NCI-H446 (cell line): ENCODE data around the gene PRMT7.

ENCODE experiments used
- DNase-seq, 2 experiments: peaks; one replicate each; lab custom pipeline; 2025; lab: John Stamatoyannopoulos, UW

The PRMT7 gene

DNA sequence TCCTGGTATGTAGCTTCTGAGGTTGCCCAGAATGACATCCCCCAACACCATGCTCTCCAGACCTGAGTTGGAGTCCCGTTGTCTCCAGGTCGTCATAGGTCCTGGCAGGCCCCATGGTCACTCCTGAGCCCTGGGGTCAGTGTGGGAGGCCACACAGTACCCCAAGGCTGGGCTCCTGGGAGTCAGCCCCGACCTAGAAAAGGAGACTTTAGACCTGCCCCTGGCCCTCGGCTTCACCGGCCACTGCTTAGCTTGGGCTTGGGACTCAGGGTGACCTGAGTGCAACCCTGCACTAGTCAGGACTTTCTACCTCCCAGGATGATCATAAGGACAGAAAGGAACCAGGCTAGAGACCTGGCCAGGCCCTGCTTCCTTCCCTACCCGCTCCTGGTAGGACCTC lies 65.8 kb downstream of the PRMT7 start:
- DNase-seq, result no peak

DNA sequence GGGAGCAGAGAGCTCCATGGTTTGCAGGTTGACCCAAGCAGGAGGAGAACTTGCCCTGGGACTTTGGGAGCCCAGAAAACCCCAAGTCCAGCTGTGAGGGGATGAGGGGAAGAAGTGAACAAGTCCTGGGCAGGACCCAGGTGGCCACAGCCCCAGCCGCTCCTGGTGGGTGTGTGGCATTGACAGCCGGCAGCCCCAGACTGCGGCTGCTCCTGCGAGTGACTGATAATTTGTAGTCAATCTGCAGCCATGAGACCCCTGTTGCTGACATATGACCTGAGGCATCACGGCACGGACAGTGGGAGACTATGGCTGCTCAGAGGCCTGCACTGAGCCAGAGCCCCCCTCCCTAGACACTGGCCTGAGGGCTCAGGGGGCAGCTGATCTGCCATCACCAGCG lies 66.4 kb downstream of the PRMT7 start:
- DNase-seq, result no peak

DNA sequence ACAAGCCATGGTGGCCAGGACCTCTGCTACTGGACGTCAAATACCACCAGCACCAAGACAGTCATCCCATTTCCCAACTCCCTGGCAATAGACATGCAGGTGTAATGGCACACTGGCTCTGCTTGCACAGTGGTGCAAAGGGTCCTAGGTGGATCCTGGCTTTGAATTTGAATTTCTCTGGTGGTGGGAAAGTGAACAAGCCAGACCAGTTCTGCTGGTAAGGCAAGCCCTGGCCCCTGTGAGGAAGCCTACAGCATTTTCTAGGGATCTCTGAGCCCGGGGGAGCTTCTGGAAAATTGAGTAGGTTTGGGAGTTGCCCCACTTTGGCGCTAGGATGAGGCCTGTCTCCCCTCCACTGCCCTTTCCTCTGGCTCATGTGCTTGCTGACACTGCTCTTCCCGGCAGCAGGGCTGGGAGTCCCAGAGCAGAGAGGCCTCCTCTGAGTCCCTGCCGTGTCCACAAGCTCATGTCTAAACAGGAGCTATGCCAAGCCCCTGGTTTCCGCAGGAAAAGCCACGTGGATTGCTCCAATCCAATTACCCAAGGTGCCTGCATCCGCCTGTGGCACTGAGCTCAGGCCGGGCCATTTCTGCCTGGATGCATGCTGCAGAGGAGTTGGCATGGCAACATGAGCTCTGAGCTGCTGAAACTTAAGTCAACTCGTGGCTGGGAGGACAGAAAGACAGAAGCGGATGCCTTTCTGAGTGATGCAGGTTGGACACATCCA lies 67.0 kb downstream of the PRMT7 start:
- DNase-seq, result no peak

DNA sequence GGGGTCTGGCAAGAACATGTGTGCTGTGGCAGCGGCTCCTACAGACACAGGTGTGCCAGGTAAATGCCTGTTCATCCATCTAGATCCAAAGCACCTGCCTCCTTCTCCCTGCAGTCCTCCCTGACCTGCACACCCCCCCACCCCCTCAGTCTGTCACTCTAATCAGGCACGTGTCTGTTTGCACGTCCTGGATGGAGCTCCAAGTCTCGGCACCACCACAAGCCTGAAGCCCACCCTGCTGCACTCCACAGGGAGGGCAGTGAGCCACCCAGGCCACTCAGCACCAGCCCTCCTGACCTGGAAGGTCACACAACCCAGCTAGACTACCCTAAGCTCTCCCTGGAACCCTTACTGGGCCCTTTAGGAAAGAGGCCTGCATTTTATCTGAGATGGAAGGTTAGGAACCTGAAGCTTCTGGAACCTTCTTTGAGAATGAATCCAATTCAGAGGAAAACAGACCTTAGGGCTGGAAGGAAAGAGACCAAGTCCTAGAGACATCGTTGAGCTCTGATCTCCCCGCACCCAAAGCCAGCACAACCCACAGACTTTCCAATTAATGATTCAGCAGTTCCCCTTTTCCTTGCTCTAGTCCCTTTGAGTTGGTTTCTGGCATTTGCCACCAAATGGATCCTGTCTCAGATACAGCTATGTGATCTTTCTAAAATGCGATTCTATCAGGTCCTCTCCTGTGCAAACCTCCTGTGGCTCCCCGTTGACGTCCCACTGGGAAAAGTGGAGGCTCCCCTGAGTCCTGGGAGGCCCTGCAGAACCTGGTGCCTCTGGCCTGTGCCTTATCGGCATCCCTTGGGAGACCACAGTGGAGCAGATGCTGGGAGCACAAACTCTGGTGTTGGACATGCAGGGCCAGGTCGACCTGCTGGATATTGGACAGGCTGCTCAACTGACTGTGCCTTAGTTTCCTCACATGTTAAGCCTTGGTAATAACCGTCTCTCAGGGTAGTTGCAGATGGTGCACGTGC lies 67.9 kb downstream of the PRMT7 start:
- no peak for DNase-seq

DNA sequence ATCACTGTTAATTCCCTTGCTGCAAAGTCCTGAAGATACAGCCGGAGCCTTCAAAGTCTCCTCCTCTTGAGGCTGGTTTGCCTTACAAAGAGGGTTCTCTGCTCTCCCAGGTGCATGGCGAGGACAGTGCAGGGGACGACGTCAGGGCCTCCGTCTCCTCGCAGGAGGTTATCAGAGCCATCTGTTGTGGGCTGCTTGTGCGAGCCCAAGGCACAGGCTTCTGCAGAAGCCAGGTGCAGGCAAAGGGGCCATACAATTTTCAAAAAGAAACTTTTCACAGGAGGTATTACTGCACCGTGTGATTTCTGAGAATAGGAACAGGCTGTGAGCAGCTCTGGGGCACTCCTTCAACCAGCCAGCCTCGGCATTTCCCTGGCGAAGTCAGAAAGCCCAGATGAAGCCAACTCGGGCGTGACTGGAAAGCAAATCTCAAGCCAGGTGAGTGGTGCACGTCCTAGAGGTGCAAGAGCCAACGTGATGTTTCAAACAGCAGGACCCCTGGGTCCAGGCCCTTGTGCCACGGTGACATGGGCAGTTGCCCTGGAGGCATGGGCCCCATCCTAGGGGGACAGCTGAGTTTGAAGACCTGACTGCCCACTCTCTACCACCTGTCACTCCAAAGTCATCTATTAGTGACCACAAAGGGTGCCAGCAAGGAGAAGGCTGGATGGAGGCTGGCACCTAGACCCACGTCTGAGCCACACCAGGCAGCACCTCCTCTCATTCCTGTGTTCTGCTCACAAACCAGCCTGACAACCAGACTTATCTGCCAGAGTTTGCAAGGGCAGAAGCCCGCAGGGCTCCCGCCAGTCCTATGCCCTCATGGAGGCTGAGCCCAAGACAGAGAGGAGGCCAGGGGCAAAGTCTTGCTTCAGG lies 68.9 kb downstream of the PRMT7 start:
- no peak for DNase-seq

DNA sequence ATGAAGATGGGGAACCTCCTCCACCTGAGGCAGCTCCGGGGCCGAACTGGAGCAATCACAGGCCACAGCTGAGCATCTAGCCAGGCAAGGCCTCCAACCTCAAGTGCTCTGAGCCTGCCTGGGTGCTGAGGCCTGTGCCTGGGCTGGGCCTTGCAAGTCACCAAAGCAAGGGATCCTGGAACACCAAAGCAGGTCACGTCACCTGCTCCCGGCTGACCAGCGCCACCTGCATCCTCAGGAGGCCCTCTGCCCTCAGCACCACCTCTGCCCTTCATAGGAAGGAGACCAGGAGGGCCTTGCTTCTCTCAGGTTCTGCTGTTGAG lies 69.5 kb downstream of the PRMT7 start:
- no peak for DNase-seq

DNA sequence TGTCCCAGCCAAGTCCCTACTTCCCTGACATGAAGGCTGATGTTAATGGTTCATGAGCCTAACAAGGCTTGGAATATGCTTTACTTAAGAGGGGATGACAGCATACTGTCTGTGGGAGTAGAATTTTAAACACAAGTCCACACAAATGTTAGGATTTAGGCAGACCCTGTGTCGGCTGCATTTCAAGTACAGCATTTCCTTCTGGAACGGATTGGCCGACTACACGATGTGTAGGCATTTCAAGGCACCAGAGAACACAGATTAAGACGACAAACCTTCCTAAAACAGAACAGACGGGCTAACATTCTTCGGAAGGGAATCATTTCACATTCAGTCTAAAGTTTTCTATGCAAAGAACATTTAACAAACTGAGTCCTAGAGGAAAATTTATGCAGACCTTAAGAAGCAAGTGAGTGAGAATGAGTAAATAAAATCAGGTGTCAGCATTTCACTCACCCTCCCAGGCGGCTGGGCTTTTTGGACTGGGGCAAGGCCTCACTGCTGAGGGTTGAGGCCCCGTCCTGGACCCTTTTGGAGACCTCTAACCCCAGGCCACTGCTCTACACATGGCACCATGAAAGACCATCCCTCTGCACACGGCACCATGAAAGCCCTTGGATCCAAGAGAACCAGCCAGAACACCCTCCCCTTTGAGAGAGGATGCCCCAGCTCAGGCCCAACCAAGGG lies 70.0 kb downstream of the PRMT7 start:
- DNase-seq, result no peak

DNA sequence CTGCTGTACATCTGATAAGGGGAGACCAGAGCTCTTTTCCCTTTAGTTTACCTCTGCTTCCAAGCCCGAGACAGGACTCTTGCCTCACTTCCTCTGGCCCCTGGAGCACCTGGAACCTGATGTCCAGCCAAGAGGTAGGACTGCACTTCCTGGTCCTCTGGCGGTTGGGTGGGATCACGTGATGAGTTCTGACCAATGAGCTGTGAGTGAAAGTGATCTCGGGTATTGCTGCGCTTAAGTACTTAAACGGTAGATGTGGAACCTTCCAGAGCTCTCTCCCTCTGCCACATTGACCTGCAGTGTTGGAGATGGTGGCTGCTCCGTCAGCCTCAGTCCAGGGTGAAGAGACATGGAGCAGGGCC lies 70.5 kb downstream of the PRMT7 start:
- no peak for DNase-seq

DNA sequence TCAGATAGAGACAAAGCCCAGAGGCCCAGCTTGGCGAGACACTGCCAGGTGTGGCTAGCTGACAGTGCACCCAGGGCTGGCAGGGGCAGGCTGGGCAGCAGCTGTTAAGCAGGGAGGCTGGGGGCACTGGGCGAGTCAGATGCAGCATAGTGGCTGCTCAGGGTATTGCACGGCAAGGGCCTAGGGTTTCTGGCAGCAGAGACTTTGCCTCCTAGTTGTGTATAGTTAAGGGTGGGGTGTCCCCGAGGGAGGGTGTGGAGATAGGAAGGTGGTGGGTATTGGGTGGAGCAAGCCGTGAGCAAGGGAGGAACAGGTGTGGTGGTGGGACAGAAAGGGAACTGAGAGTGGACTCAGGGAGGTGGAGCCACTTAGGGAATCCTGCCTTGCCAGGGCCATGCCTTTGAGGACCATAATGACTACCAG lies 71.5 kb downstream of the PRMT7 start:
- DNase-seq, result no peak

DNA sequence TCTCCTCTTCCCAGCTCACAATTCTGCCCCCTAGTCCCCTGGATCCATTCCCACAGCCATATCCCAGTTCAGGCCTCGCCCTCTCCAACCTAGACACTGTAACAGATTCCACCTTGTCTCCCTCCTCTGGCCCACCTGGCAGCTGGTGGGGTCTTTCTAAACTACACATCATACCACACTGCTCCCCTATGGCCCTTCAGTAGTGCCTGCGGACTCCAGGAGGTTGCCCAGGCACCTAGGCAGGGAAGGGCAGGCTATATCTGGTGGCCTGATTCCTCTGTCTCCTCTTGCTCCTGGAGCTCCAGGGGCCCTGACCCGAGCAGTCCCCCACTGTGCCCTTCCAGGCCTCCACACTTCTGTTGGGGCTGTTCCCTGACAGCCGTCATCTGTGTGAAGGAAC lies 73.0 kb downstream of the PRMT7 start:
- DNase-seq, result no peak

DNA sequence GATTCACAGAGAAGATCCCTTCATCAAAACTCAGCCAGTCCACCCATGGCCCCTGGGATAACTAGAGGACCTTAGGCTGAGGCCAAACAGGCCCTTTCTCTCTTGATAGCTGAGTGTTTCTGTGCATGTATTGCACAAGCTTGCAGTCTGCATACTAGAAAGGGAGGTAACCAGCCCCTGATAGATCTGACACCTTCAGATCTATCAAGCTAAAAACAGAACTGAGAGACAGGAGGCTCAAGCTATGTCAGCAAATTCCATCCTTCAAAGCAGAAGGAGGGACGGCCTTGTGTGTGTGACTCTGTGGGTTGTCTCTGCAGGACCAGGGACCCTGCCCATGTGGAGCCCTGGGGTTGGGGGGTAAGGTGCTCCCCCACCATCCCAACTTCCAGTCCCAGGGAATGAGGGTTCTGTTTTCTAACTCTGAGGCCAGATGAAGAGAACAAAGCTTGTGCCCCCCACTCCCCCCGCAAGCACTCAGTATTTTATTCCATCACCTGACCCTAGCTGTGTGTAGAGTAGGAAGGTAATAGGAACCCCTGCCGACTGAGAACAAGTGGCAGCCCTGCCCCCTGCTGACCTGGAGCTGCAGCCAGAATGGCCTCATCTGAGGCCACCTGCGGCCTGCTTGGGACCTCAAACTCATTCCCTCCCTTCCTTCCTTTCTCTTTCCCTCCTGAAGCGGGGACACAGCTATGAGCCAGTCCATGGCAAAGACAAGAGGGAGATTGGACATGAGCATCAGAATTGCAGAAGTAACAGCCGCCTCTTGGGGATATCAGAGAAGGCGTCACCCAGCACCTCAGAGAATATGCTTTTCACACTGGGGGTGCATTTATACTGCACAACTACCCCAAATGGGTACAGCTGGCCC lies 73.7 kb downstream of the PRMT7 start:
- no peak for DNase-seq

DNA sequence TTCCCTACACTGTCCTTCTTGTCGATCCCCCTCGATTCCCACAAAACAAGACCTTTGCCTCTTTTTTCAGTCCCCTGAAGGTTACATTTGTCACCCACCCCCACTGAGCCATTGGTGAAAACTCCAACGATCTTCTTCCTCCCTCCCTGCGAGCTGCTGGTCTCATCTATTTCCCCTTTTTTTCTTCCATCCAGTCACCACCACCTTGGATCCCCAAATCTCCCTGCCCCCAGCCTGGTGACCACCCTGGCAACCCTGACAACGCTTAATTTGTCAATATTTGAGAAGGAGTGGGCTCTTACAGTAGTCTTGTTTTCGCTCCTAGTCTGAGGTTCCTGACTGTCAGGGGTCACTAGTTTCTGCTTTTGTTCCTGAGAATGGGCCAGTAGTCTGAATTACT lies 74.6 kb downstream of the PRMT7 start:
- DNase-seq, result no peak

DNA sequence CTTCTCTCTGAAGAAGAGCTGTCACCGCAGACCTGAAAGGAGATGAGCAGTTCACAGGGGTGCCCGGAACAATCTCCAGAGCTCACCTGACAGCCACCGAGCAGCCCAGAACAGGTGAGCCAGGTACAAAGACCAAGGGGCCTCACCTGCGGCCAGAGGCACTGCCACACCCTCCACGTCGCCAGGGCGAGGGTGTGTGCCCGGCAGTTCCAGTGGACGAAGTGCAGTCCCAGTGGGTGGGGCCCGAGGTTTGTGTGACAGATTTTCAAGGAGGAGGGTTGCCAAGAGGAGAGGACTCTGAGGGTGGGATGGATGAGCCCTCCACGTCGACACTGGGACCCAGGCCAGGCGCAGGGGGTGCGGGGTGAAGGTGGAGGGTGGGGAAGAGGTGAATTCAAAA lies 75.8 kb downstream of the PRMT7 start:
- no peak for DNase-seq

DNA sequence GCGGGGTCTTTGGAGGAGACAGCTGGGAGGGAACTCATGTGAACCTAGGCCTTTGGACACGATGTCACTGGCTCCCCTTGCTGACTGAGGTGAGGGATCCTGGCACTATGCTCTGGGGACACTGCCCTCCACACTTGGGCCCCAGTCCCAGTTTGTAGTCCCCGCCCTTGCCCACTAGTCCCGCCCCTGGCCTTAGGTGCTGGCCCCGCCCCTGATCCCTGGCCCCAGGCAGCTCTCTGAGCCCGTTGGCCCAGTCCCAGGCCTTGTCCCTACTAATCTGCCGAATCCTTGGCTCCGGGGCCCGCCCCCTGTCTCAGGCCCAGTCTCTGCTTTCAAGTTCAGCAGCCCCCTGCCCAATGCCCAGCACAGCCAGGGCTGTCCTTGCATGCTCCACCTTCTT lies 76.5 kb downstream of the PRMT7 start:
- DNase-seq, result no peak

DNA sequence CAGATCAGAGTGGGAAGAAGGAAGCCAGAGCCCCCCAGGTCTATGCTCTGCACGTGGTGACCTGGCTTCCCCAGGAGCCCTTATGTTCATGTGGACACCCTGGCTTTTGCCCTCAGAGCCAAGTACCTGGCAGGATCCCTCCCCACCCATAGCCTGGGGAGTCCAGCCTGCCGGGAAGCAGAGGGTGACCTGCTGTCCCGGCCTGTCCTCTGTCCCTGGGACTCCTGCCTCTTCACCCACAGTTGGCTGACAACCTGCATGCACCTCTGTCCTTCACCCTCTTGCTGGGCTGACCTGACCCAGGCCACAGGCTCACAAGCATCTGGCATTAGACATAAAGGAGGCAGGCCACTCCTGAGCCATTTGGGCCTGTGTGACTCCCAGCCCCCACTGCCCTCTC lies 77.3 kb downstream of the PRMT7 start:
- DNase-seq, result no peak

DNA sequence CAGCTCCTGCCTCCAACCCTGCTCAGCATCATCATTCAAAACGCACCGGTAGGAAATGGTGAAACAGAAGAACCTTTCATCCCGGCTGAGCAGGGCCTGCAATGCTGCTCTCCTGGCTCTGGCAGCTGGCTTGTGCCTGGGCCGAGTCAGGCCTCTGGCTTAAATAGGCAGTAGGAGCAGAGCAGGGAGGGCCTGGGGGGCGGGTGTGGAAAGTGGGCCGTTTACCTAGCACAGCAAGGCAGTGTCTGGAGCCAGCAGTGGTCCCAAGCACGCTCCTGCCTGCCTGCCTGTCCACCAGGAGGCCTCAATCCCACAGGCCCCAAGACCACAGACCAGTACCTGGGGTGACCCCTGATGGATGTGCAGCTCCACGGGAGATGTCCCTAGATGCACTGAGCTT lies 78.2 kb downstream of the PRMT7 start:
- DNase-seq, result no peak

DNA sequence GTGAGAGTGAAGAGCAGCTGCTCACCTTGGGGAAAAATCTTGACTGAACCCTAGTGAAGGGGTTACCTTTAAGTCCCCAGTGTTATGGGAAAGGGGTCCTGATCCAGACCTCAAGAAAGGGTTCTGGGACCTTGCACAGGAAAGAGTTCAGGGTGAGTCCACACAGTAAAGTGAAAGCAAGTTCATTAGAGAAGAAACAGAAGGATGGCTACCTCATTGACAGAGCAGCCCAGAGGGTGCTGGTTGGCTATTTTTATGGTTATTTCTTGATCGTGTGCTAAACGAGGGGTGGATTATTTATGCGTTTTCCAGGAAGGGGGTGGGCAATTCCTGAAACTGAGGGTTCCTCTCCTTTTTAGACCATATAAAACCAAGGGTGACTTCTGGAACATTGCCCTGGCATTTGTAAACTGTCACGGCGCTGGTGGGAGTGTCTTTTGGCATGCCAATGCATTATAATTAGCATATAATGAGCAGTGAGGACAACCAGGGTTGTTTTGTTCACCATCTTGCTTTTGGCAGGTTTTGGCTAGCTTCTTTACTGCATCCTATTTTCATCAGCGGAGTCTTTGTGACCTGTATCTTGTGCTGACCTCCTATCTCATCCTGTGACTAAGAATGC lies 79.0 kb downstream of the PRMT7 start:
- no peak for DNase-seq

DNA sequence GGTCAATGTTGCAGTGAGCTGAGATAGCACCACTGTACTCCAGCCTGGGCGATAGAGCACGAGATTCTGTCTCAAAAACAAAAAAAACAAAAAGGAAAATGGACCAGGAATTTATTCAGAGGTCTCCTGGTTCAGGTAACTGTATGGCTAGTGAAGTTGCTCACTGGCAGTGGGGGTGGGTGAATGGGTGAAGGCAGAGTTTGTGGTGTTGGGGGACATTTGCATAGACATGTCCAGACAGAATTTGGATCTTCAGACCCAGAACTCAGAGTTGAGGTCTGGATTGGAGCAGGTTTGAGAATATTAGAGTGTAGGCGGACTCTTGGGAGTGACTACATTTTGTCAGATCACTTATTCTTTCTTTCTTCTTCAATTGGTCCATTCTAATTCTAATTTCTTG lies 82.5 kb downstream of the PRMT7 start:
- no peak for DNase-seq

DNA sequence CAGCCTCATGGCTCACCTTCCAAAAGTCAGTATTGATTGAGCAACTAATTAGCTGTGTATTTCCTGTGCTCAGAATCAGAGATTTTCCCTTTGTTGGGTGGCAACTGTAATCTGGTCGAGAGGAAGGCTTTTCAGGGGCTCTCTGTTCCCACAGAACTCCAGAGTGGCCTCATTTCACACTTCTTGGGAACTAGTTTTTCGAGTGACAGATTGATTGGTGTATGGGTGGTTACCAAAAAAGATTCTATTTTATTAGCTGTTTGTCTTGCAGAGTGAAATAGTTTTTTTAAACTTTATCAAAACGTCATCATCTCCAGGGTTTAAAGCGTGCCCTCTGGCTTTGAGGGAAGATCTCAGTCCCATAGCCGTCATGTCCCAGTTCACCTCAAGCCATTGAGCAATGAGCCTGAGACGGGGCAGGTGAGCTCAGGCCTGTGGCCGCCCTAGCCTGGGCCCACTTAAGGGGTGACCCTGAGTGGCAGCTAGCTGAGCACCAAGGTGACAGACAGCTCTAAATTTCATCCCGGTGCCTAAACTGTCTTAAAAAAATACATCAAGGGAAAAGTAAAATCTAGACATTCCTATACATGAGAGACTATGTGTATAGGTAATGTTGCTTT lies 84.5 kb downstream of the PRMT7 start:
- DNase-seq, result no peak

DNA sequence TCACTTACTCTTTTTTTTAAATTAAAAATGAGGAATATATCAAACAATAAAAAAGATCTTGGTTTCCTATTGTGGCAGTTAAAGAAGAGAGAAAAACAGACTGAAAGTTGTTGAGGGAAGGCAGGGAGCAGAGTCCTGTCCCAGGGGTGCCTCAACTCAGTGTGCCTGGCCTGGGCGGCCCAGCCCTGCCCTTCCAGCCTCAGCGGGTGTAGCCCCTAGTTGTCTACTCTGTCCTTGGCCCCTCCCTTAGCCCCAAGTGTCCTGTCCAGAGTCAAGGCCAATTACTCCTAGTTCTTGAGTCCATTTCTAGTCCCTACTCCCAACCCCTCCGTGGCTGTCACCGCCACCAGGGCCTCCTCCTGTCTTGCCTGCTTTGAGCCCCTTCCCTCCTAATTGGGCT lies 85.0 kb downstream of the PRMT7 start:
- no peak for DNase-seq
